HG03575 (cell line): ENCODE measurements around the gene SLC35G4.
"Not testable (repeated sequence)": the region's sequence is repeated elsewhere in the genome, so short reads cannot be mapped to it uniquely, and the experiment has no call there.

Source experiments
- ATAC-seq: cut with Tn5 transposase; IDR thresholded peaks from one replicate; pipeline ENCODE4 v1.9.1; 2021; ENCODE audit not compliant: unreplicated experiment, insufficient number of reproducible peaks, low FRiP score; ENCODE audit errors: extremely low read depth

SLC35G4 gene

DNA sequence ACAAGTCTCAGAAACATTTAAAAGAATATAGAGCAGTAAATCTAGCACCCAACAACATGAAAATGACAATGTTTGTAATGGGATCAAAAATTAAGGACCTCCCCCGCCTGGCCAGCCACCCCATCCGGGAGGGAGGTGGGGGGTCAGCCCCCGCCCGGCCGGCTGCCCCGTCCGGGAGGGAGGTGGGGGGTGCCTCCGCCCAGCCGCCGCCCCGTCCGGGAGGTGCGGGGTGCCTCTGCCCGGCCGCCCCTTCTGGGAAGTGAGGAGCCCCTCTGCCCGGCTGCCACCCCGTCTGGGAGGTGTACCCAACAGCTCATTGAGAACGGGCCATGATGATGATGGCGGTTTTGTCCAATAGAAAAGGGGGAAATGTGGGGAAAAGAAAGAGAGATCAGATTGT lies 778 bp upstream of the SLC35G4 start:
- ATAC-seq: not testable (repeated sequence)

DNA sequence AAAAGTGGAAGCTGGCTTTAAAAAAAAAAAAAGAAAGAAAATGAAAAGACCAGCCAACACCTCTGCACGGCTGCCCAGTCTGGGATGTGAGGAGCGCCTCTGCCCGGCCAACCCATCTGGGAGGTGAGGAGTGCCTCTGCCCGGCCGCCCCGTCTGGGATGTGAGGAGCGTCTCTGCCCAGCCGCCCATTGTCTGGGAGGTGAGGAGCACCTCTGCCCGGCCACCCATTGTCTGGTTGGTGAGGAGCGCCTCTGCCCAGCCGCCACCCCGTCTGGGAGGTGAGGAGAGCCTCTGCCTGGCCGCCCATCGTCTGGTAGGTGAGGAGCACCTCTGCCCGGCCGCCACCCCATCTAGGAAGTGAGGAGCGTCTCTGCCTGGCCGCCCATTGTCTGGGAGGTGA lies 3.7 kb downstream of the SLC35G4 start:
- not testable (repeated sequence) for ATAC-seq

DNA sequence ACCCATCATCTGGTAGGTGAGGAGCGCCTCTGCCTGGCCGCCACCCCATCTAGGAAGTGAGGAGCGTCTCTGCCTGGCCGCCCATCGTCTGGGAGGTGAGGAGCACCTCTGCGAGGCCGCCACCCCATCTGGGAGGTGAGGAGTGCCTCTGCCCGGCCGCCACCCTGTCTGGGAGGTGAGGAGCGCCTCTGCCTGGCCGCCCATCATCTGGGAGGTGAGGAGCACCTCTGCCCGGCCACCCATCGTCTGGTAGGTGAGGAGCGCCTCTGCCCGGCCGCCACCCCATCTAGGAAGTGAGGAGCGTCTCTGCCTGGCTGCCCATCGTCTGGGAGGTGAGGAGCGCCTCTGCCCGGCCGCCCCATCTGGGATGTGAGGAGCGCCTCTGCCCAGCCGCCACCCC lies 4.2 kb downstream of the SLC35G4 start:
- not testable (repeated sequence) for ATAC-seq

DNA sequence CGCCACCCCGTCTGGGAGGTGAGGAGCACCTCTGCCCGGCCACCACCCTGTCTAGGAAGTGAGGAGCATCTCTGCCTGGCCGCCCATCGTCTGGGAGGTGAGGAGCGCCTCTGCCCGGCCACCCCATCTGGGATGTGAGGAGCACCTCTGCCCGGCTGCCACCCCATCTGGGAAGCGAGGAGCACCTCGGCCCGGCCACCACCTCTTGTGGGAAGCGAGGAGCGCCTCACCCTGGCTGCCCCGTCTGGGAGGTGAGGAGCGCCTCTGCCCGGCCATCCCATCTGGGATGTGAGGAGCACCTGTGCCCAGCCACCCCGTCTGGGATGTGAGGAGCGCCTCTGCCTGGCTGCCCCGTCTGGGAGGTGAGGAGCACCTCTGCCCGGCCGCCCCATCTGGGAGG lies 4.6 kb downstream of the SLC35G4 start:
- not testable (repeated sequence) for ATAC-seq

DNA sequence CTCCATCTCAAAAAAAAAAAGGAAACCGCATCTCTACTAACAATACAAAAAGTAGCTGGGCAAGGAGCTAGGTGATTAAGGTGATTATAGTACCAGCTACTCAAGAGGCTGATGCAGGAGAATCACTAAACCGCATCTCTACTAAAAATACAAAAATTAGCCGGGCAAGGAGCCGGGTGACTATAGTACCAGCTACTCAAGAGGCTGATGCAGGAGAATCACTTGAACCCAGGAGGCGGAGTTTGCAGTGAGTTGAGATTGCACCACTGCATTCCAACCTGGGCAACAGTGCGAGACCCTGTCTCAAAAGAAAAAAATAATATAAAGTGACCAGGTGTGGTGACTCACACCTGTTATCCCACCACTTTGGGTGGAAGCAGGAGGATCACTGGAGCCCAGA lies 5.6 kb downstream of the SLC35G4 start:
- not testable (repeated sequence) for ATAC-seq

DNA sequence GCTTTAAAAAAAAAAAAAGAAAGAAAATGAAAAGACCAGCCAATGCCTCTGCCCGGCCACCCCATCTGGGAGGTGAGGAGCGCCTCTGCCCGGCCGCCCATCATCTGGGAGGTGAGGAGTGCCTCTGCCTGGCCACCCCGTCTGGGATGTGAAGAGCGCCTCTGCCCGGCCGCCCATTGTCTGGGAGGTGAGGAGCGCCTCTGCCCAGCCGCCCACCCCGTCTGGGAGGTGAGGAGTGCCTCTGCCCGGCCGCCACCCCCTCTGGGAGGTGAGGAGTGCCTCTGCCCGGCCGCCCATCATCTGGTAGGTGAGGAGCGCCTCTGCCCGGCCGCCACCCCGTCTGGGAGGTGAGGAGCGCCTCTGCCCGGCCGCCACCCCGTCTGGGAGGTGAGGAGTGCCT lies 37.9 kb downstream of the SLC35G4 start:
- not testable (repeated sequence) for ATAC-seq

DNA sequence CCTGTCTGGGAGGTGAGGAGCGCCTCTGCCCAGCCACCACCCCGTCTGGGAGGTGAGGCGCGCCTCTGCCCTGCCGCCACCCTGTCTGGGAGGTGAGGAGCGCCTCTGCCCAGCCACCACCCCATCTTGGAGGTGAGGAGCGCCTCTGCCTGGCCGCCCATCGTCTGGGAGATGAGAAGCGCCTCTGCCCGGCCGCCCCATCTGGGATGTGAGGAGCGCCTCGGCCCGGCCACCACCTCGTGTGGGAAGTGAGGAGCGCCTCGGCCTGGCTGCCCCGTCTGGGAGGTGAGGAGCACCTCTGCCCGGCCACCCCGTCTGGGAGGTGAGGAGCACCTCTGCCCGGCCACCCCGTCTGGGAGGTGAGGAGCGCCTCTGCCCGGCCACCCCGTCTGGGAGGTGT lies 38.4 kb downstream of the SLC35G4 start:
- not testable (repeated sequence) for ATAC-seq

DNA sequence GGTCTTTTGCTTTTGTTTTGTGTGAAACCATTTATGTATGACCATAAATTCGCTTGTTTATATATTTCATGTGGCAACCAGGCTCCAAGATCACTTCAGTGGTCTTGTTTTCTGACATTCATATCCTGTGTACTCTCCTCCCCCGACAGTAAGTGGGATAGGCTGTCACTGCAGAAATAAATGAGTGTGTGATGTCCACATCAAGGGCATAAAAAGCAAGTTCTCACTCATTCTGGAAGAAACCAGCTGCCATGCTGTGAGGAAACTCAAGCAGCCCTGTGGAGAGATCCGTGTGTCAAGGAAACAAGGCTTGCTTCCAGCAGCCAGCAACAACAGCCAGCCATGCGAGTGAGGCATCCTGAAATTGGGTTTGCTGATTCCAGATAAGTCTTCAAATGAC lies 40.4 kb downstream of the SLC35G4 start:
- ATAC-seq: no peak

DNA sequence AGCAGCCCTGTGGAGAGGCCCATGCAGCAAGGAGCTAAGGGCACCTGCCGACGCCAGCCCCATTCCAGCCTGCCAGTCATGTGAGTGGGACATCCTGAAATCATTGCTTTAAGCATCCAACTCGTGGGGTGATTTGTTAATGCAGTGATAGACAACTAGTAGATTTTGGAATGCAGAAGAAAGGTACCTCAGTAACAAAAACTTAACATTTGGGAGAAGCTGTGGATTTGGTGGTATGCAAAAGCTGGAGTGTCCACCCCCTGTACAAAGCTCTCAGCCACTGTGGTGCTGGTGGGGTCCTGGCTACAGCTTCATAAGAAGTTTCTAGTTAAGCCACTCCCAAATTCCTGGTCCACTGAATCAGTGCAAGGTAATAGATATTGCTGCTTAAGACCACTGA lies 42.5 kb downstream of the SLC35G4 start:
- ATAC-seq: no peak

DNA sequence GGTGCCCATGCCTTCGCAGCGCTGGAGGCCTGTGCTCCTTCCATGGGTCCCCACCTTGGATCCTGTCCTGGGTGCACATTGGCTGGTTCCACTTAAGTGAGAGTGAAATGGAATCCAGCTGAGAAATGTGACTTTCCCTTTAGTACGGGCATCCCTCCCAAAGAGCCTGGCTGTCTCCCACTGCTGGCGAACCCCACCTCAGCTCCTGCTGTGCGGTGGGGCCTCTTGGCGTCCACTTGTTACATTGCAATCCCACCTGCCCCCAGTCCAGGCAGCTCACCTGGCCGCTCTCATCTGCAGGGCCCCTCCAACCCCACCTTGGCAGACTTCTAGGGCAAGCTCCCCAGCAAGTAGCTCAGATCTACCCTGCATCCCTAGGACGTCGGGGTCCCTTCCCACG lies 44.1 kb downstream of the SLC35G4 start:
- no peak for ATAC-seq

DNA sequence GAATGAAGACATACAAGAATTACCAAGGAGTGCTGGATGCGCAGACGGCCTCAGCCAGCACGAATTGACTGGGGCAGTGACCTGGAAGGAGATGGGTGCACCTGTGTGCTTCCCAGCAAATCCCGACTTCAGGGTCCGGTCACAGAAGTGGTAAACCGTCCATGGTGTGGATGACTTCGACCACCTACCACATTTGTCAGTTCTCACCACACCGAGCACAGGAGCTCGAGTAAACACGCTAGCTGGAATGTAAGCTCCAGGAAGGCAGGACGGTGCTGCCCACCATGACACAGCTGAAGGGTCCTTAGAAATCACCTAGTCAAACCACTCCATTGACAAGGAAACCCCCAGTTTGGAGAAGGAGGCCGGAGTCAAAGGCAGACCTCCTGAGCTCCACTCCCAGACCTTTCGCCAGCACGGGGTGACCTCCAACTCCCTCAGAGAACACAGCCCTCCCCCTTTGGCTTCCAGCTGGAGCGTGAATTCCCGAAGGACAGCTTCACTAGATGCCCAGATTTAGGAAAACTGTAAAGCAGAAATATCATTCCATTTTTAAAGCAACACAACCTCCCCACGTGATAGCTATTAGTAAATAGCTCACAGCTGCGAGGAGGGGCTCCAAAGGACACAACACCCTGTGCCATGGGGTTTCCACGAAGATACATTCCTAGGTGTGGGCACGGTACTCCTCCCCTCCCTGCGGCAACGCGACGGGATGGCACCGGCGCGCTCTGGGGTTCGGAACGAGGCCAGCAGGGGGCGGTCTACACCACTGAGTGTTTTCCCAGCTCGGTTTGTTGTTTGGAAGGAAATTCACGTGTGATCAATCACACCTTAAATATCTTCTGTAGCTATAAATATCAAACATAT lies 45.6 kb downstream of the SLC35G4 start:
- ATAC-seq: no peak

DNA sequence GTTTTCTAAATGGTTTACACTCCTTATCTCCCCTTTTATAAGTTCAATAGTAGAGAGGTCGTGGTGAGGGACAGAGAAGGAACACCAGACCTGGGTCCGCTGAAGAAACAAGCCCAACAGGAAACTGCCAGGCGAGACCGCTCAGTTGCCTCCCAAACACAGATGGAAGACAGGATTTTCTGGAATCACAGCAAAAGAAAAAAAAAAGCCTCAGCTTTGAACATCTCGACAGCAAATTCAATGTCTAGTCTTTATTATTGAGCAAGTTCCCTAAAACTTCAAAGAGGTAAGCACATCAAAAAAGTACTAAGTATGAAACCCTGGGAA lies 46.2 kb downstream of the SLC35G4 start:
- no peak for ATAC-seq

DNA sequence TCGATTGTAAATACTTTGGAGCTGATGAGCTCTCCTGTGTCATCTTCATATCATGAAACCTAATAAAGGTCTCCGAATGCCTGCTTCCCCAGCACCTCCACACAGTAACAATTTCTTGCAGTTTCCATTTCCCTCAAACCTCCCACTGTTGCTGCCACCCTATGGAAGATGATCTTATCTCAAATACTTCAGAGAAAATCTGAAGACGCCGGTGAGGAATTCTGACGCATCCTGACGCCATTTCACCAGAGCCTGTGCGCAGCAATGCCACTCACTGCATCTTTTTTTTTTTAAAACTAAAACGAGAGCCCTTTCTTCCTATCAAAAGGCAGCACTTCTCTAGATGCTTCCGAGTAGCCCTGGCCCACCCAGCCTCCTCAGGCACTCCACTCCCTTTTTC lies 47.8 kb downstream of the SLC35G4 start:
- ATAC-seq: no peak

DNA sequence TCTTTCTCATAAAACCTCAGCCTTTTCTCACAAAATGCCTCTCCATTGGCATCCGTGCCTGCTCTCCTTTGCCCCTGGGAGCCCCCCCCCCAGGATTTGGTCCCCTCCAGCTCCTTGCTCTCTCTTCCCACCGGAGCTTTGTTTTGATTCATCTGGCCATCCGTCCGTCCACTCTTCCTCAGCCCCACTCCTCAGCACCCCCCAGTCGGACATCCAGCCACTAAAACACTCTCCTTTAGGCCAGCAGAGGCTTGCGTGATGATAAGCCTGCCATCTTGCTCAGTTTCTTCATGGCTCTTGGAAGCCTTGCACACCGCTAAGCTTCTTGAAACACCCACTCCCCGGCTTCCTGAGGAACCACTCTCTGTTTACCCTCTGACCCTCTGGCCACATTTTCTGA lies 48.2 kb downstream of the SLC35G4 start:
- ATAC-seq: no peak

DNA sequence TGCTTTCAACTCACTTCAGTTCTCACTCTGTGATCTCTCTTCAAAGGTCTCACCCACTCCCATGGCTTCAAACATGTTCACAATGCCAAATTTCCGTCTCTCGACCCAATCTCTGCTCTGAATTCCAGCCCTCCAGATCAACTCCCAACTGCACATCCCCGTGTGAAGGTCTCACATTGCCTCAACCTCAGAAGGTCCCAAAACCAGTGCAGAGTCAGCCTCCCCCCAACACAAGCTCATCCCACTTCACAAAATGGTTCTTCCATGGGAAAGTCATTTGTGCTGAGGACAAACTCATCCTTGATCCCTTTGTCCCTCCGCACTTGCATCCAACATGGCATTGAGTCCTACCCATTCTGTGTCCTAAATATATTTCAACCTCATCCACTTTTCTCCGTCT lies 48.6 kb downstream of the SLC35G4 start:
- no peak for ATAC-seq

DNA sequence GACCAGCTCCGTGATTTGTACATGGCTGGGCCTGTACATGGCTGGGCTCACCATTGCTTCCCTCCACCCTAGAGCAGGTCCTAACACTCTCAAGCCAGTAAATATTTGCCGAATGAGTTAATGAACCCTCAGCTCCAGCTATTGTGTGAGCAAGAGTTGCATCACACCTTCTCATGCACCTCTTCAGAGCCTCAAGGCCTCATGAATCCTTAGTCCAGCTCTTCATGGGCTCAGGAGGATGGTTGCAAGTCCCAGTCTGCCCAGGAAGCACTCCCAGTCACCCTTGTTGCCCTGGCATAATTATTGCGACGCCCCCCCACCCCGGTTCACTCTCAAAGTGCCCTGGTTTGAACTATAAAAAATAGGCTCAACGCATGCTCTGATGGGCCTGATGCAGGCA lies 49.6 kb downstream of the SLC35G4 start:
- ATAC-seq: no peak
